Measurements from ENCODE around the gene ARHGAP45. TPM values are rescaled to one million over a fixed set of nuclear protein-coding genes. Genes with fewer than 3 reads are reported as not detected.
A peak's percentile ranks its signal among the peaks of the same experiment; 100 is the strongest.

ARHGAP45 gene
- total and polyA plus RNA-seq, 12 donors = 1.6 to 75.4 (median 30.9) TPM

DNA sequence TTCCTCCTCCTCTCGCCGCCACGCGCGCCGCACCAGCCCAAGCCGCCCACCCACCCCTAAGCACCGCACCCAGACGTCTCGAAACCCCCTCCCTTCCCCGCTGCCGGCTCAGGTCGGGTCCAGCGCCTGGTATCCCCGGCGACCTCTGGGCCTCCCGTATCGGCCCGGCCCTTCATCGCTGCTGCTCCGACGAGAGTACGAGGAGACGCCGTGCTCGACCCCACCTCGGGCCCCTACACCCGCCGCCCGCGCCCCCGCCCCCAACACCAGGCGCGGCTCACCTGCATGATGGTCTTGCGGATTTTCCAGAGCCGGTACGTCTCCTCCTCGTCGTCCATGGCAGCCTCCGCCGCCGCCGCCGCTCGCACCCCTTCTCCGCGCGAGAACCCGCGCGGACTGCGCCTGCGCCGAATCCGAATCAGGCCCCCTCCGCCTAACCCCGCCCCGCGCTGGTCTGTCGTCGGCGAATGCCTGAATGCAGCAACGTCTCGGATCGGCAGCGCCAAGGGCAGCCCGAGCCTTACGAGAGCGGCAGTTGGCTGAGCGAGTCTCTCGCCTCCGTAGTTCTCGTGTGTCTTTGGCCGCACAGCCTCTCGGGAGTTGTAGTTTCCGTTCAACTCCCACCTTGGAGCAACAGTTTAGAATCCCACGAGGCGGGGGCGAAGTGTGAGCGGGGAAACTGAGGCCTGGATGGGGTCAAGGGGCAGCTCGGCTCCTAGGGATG lies 28.2 kb downstream of the ARHGAP45 start, which contains the start of gene POLR2E:
Gene POLR2E (minus strand): TSS at position 398 of the 724 bp plus-strand sequence. CDS start 60 bp downstream, at position 338.
- Histone ChIP-seq H3K9me3 (replicated peaks in 1 of 3) (no peaks in the 10 kb centered on the region), H3K36me3 (replicated peaks in 1 of 2) (peaks cover 0 to 29% of the 10 kb centered on the region in 2 donors), H3K27me3 (no peaks in the 10 kb centered on the region), H3K4me1 (replicated peaks in 1 of 2) (peaks cover 17 to 21% of the 10 kb centered on the region in 2 donors), H3K27ac (peak within 1 kb of the TSS in 4 of 5 donors; percentile 19 to 67 (median 57)), H3K4me3 (peak within 1 kb of the TSS; percentile 5 to 81 (median 56))
- 0% methylated on average over 19 to 81 of the region's 81 CpGs; no CpG with 5 or more reads in 1 of the 4 donors for WGBS, 4 donors
- peak; percentile 17 to 75 for TF ChIP-seq POLR2A (IDR thresholded peaks at IDR 0.05)
- TF ChIP-seq, protein P1, sequence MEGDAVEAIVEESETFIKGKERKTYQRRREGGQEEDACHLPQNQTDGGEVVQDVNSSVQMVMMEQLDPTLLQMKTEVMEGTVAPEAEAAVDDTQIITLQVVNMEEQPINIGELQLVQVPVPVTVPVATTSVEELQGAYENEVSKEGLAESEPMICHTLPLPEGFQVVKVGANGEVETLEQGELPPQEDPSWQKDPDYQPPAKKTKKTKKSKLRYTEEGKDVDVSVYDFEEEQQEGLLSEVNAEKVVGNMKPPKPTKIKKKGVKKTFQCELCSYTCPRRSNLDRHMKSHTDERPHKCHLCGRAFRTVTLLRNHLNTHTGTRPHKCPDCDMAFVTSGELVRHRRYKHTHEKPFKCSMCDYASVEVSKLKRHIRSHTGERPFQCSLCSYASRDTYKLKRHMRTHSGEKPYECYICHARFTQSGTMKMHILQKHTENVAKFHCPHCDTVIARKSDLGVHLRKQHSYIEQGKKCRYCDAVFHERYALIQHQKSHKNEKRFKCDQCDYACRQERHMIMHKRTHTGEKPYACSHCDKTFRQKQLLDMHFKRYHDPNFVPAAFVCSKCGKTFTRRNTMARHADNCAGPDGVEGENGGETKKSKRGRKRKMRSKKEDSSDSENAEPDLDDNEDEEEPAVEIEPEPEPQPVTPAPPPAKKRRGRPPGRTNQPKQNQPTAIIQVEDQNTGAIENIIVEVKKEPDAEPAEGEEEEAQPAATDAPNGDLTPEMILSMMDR (IDR thresholded peaks at IDR 0.05) = no peak
- intact Hi-C loops (cut with DNase I) = no loop called here
- DNase-seq = peak; percentile 98 to 100 (median 99)

DNA sequence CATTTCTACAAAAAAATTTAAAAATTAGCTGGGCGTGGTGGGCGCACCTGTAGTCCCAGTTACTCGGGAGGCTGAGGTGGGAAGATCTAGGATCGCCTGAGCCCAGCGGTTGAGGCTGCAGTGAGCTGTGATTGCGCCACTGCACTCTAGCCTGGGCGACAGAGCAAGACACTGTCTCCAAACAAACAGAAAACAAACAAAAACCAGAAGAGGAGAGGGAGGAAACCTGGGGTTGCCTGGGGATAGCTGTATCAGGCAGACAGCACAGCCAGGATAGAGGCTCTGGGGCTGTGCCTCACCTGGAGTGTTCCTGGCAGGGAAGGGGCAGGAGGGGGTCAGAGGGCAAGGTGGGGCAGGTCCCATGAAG lies 30.8 kb downstream of the ARHGAP45 start:
- Histone ChIP-seq H3K36me3 (replicated peaks in 1 of 2) (peaks cover 0 to 10% of the 10 kb centered on the region in 2 donors), H3K27ac (no peak overlapping the region), H3K27me3 (no peaks in the 10 kb centered on the region), H3K4me3 (no peak overlapping the region), H3K9me3 (replicated peaks in 1 of 3) (no peaks in the 10 kb centered on the region), H3K4me1 (replicated peaks in 1 of 2) (peaks cover 34 to 44% of the 10 kb centered on the region in 2 donors)
- intact Hi-C loops (cut with DNase I) = no loop called here
- 69 to 76% (median 74%) methylated on average over 7 of the region's 7 CpGs for WGBS, 4 donors
- DNase-seq = no peak
- TF ChIP-seq, protein P1 (IDR thresholded peaks at IDR 0.05) = no peak
- TF ChIP-seq POLR2A (IDR thresholded peaks at IDR 0.05) = no peak

DNA sequence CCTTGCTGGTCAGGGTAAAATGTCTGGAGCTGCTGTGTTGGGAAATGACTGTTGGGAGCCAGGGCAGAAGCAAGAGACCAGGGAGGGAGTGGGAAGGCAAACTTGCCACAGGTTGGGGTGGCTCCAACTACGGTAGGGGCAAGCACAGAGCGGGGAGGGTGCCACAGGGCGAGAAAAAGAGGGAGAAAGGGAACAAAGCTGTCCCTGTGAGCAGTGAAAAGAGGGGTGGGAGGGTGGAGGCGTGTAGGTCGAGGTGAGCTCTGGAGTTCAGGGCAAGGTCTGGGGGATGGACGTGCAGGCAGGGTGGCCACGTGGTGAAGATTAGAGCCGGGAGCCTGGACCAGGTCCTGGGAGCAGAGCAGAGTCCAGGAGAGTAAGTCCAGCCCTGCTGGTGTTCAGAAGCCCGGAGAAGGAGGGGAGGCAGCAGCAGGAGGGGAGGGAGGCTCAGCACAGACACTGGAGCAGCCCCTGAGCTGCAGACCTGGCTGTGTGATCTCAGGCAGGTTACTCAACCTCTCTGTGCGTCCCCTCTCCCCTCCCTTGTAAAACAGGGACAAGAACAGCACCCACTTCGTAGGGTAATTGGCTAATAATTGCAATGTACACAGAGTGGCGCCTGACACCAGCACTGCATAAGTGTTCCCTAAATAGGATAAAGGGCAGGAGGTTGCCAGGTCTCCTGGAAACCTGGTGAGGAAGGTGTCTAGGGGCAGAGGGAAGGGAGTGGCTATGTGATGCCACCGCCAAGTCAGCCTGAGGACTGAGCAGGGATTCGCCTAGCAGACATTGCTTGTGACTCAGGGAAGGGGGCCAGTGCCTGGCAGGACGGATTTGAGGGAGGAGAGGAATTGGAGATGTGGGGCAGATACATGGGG lies 31.4 kb downstream of the ARHGAP45 start:
- TF ChIP-seq POLR2A (IDR thresholded peaks at IDR 0.05) = no peak
- TF ChIP-seq, protein P1 (IDR thresholded peaks at IDR 0.05) = no peak
- WGBS, 4 donors = 63 to 66% (median 65%) methylated on average over 13 to 15 of the region's 15 CpGs
- Histone ChIP-seq H3K27ac (peak overlapping the region in 2 of 5 donors; percentile 47 to 72), H3K36me3 (replicated peaks in 1 of 2) (peaks cover 0 to 4% of the 10 kb centered on the region in 2 donors), H3K9me3 (replicated peaks in 1 of 3) (no peaks in the 10 kb centered on the region), H3K4me3 (no peak overlapping the region), H3K27me3 (no peaks in the 10 kb centered on the region), H3K4me1 (replicated peaks in 1 of 2) (peaks cover 40 to 50% of the 10 kb centered on the region in 2 donors)
- intact Hi-C loops (cut with DNase I) = no loop called here
- peak in 1 of 7 donors; percentile 64 for DNase-seq

DNA sequence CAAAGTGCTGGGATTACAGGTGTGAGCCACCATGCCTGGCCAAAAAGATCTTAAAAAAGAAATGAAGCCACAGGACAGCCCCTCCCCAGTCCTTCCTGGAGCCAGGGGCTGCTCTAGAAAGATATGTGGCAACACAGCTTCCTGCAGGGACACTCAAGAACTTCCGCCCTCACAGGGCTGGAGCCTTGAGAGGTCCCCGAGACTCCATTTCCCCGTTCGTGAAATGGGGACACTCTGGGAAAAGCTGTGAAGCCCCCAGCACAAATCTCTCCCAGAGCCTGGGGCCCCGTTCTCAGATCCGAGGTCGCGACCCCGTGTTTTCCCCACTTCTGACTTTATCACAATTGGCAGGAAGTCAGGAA lies 34.4 kb downstream of the ARHGAP45 start:
- no peaks in the 10 kb centered on the region for H3K27me3 ChIP-seq
- TF ChIP-seq POLR2A (IDR thresholded peaks at IDR 0.05) = no peak
- TF ChIP-seq, protein P1 (IDR thresholded peaks at IDR 0.05) = no peak
- peak overlapping the region; percentile 92 to 99 (median 98) for H3K27ac ChIP-seq
- DNase-seq = peak in 5 of 7 donors; percentile 58 to 81 (median 65)
- H3K4me3 ChIP-seq = peak overlapping the region in 1 of 4 donors; percentile 25
- 9 to 18% (median 16%) methylated on average over 4 to 9 of the region's 9 CpGs for WGBS, 4 donors
- no peaks in the 10 kb centered on the region for H3K9me3 ChIP-seq (replicated peaks in 1 of 3)
- H3K36me3 ChIP-seq (replicated peaks in 1 of 2) = peaks cover 0 to 3% of the 10 kb centered on the region in 2 donors
- peaks cover 35 to 47% of the 10 kb centered on the region in 2 donors for H3K4me1 ChIP-seq (replicated peaks in 1 of 2)
- intact Hi-C loops (cut with DNase I) = no loop called here
